Neutrophil (primary cell): ENCODE data around the gene RPUSD3.

Experiments
- H3K27ac ChIP-seq: fragments of 200-600 bp; sonication (generic); 2 replicates; pipeline ENCODE4 v1.5.1; 2016; ENCODE audit warnings: mild to moderate bottlenecking, moderate library complexity
- H3K27me3 ChIP-seq: fragments of 200-600 bp; sonication (generic); 2 replicates; pipeline ENCODE4 v1.6.0; 2016; ENCODE audit warnings: mild to moderate bottlenecking
- H3K36me3 ChIP-seq: fragments of 200-600 bp; sonication (generic); 2 replicates; pipeline ENCODE4 v1.5.1; 2017
- H3K4me1 ChIP-seq, 2 experiments: fragments of 200-600 bp in 1 of 2; sonication (generic) in 1 of 2; 1 replicate in 1 of 2; 2 replicates in 1 of 2; pipeline versions ENCODE4 v1.5.1 to v1.6.1; 2013 to 2016; ENCODE audit warnings: low read depth in 1 of 2, low read length in 1 of 2, mild to moderate bottlenecking in 1 of 2, moderate library complexity in 1 of 2; ENCODE audit not compliant: control insufficient read depth in 1 of 2, insufficient read depth in 1 of 2
- H3K4me3 ChIP-seq, 2 experiments: fragments of 200-600 bp in 1 of 2; sonication (generic) in 1 of 2; 1 replicate in 1 of 2; 2 replicates in 1 of 2; pipeline ENCODE4 v1.5.1; 2013 to 2016; ENCODE audit warnings: low read depth in 1 of 2, low read length in 1 of 2, mild to moderate bottlenecking in 1 of 2, moderate library complexity in 1 of 2
- H3K9me3 ChIP-seq: fragments of 200-600 bp; sonication (generic); 2 replicates; pipeline ENCODE4 v1.5.1; 2016
- CTCF ChIP-seq: fragments of 200-600 bp; sonication (generic); IDR thresholded peaks from 2 replicates; pipeline ENCODE4 v1.5.1; 2016; ENCODE audit warnings: antibody characterized with exemption

Gene RPUSD3

GRCh38 chr3:9804996-9805395 lies 38.8 kb downstream of the RPUSD3 start:
- Histone ChIP-seq H3K36me3 (peaks cover 90% of the 10 kb centered on the region), H3K27ac (peak overlapping the region; percentile 32), H3K9me3 (no peaks in the 10 kb centered on the region), H3K4me1 (peaks cover 10% of the 10 kb centered on the region in 2 experiments), H3K4me3 (no peak overlapping the region), H3K27me3 (no peaks in the 10 kb centered on the region)
- no peak for TF ChIP-seq CTCF

- H3K27me3 ChIP-seq = no peaks in the 10 kb centered on the region
- no peaks in the 10 kb centered on the region for H3K4me1 ChIP-seq
- no peak for TF ChIP-seq CTCF
- H3K27ac ChIP-seq = peak overlapping the region; percentile 15
- H3K4me3 ChIP-seq = no peak overlapping the region
- H3K36me3 ChIP-seq = peaks cover 98% of the 10 kb centered on the region
- no peaks in the 10 kb centered on the region for H3K9me3 ChIP-seq
Observed at GRCh38 chr3:9803494-9803893, 40.3 kb downstream of the RPUSD3 start.

GRCh38 chr3:9800529-9800928 lies 43.3 kb downstream of the RPUSD3 start:
- Histone ChIP-seq H3K9me3 (no peaks in the 10 kb centered on the region), H3K36me3 (peaks cover 96% of the 10 kb centered on the region), H3K4me1 (peaks cover 3 to 6% of the 10 kb centered on the region in 2 experiments), H3K27ac (no peak overlapping the region), H3K4me3 (no peak overlapping the region), H3K27me3 (no peaks in the 10 kb centered on the region)
- no peak for TF ChIP-seq CTCF

- H3K4me3 ChIP-seq = no peak overlapping the region
- H3K4me1 ChIP-seq = peaks cover 27 to 29% of the 10 kb centered on the region in 2 experiments
- TF ChIP-seq CTCF = no peak
- H3K9me3 ChIP-seq = no peaks in the 10 kb centered on the region
- no peaks in the 10 kb centered on the region for H3K27me3 ChIP-seq
- H3K27ac ChIP-seq = peak overlapping the region; percentile 12
- H3K36me3 ChIP-seq = peaks cover 72% of the 10 kb centered on the region
Observed at GRCh38 chr3:9797196-9797945, 46.4 kb downstream of the RPUSD3 start.

GRCh38 chr3:9795207-9795606 lies 48.6 kb downstream of the RPUSD3 start:
- H3K36me3 ChIP-seq = peaks cover 61% of the 10 kb centered on the region
- no peaks in the 10 kb centered on the region for H3K9me3 ChIP-seq
- no peaks in the 10 kb centered on the region for H3K27me3 ChIP-seq
- peak overlapping the region in 1 of 2 experiments; percentile 87 for H3K4me3 ChIP-seq
- peak overlapping the region; percentile 99 for H3K27ac ChIP-seq
- H3K4me1 ChIP-seq = peaks cover 46 to 47% of the 10 kb centered on the region in 2 experiments
- TF ChIP-seq CTCF = no peak
